Stimulated activated CD4-positive, alpha-beta T cell treated with anti-CD3 and anti-CD28 coated beads, Interleukin-15, amount 100 ng/mL, for 48 hours (primary cell): ENCODE results near the gene MORN1.
"Not testable (repeated sequence)": the region's sequence is repeated elsewhere in the genome, so short reads cannot be mapped to it uniquely, and the experiment has no call there.

Experiments
- DNase-seq, 2 donors: peaks; one replicate each; pipeline ENCODE4 v3.0.0-alpha.2; 2020; ENCODE audit warnings: low read depth in 2 of 2

The MORN1 gene

GRCh38 chr1:2304921-2305681, 86.3 kb downstream of the MORN1 start:
- no peak for DNase-seq

GRCh38 chr1:2304282-2304681, 87.1 kb downstream of the MORN1 start:
- no peak for DNase-seq

- no peak for DNase-seq
These were observed 87.6 kb downstream of the MORN1 start for GRCh38 chr1:2303781-2304180.

- no peak for DNase-seq
These were observed 88.2 kb downstream of the MORN1 start for GRCh38 chr1:2303016-2303775.

GRCh38 chr1:2302292-2302925, 88.9 kb downstream of the MORN1 start:
- no peak for DNase-seq

GRCh38 chr1:2301607-2302291, 89.6 kb downstream of the MORN1 start:
- DNase-seq, result no peak

- peak; percentile 82 to 86 for DNase-seq
These were observed 90.3 kb downstream of the MORN1 start for GRCh38 chr1:2300851-2301606.

- peak; percentile 77 to 83 for DNase-seq
These were observed 91.2 kb downstream of the MORN1 start for GRCh38 chr1:2300004-2300771.

GRCh38 chr1:2299131-2299627, 92.2 kb downstream of the MORN1 start:
- DNase-seq, result no peak

GRCh38 chr1:2298685-2299084, 92.7 kb downstream of the MORN1 start:
- no peak for DNase-seq

GRCh38 chr1:2297246-2298011, 93.9 kb downstream of the MORN1 start:
- DNase-seq, result no peak

GRCh38 chr1:2296614-2297013, 94.7 kb downstream of the MORN1 start:
- no peak for DNase-seq

GRCh38 chr1:2296211-2296610, 95.1 kb downstream of the MORN1 start:
- DNase-seq, result not testable (repeated sequence)

- DNase-seq, result no peak
These were observed 95.8 kb downstream of the MORN1 start for GRCh38 chr1:2295526-2295925.

GRCh38 chr1:2294725-2295078, 96.7 kb downstream of the MORN1 start:
- no peak for DNase-seq

- DNase-seq, result no peak
These were observed 97.2 kb downstream of the MORN1 start for GRCh38 chr1:2294033-2294724.

- no peak for DNase-seq
These were observed 98.5 kb downstream of the MORN1 start for GRCh38 chr1:2292725-2293450.

GRCh38 chr1:2291577-2291976, 99.8 kb downstream of the MORN1 start:
- DNase-seq, result no peak
